ENCODE data around the gene RABEPK. TPM values are rescaled to one million over a fixed set of nuclear protein-coding genes. Genes with fewer than 3 reads are reported as not detected.

The RABEPK gene
- total RNA-seq, 1 experiment from 2014 or later, result 28.1 TPM

DNA sequence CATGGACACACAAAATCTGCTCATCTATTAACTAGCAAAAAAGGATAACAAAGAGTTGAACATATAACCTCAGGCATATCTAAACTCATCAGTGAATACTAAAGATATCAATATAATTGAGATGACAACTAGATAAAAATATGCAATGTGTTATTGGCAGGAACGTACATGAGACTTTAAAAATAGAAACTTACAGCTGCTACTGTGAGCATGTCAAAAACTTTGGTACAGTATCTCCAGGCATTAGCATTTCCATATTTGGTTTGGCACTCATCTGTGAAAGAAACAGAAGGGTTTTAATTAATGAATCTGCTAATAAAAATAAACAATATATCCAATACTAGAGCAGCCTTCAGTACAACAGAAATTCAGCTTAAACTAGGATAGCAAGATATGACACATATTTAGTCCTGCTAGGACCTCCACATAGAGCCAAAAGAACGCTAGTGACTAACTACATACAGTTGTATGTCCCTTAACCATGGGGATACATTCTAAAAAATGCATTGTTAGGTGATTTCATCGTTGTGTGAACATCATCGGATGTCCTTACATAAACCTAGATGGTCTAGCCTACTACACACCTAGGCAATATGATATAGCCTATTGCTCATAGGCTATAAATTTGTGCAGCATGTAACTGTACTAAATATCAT is 46.5 kb upstream of the RABEPK start:
- DNase-seq, result no peak
- TF ChIP-seq, protein P1, sequence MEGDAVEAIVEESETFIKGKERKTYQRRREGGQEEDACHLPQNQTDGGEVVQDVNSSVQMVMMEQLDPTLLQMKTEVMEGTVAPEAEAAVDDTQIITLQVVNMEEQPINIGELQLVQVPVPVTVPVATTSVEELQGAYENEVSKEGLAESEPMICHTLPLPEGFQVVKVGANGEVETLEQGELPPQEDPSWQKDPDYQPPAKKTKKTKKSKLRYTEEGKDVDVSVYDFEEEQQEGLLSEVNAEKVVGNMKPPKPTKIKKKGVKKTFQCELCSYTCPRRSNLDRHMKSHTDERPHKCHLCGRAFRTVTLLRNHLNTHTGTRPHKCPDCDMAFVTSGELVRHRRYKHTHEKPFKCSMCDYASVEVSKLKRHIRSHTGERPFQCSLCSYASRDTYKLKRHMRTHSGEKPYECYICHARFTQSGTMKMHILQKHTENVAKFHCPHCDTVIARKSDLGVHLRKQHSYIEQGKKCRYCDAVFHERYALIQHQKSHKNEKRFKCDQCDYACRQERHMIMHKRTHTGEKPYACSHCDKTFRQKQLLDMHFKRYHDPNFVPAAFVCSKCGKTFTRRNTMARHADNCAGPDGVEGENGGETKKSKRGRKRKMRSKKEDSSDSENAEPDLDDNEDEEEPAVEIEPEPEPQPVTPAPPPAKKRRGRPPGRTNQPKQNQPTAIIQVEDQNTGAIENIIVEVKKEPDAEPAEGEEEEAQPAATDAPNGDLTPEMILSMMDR (IDR thresholded peaks at IDR 0.05; ENCODE audit: insufficient read depth in 1 of 2, low read depth in 1 of 2, low read length in 1 of 2, severe bottlenecking in 1 of 2, unreplicated experiment in 1 of 2), result no peak
- ChIA-PET POLR2A (no interaction called here), CTCF (no interaction called here)
- H3K9me3 Mint-ChIP-seq (ENCODE audit: unreplicated experiment), result no peaks in the 10 kb centered on the region
- no peaks in the 10 kb centered on the region for H3K4me1 Mint-ChIP-seq (ENCODE audit: low read depth, unreplicated experiment)
- no peak overlapping the region for H3K27ac Mint-ChIP-seq (ENCODE audit: unreplicated experiment)
- peaks cover 68% of the 10 kb centered on the region for H3K36me3 Mint-ChIP-seq (ENCODE audit: insufficient read depth, unreplicated experiment)
- no peak overlapping the region for H3K4me3 Mint-ChIP-seq (ENCODE audit: unreplicated experiment)
- no peaks in the 10 kb centered on the region for H3K27me3 Mint-ChIP-seq (ENCODE audit: insufficient read depth, unreplicated experiment)
- Histone ChIP-seq H3K4me1 (no peaks in the 10 kb centered on the region), H3K9me3 (no peaks in the 10 kb centered on the region), H3K27me3 (replicated peaks; ENCODE audit: control insufficient read depth, insufficient read depth, low read length) (no peaks in the 10 kb centered on the region), H3K36me3 (ENCODE audit: control insufficient read depth, insufficient read depth, low read length) (no peaks in the 10 kb centered on the region; the same call in none of the 2 replicates), H3K4me3 (ENCODE audit: low read depth, low read length) (no peak overlapping the region)
- BruUV-seq (replicated peaks), result no TSS peak
- intact Hi-C loops (cut with micrococcal nuclease; ENCODE audit: unreplicated experiment), result no loop called here

DNA sequence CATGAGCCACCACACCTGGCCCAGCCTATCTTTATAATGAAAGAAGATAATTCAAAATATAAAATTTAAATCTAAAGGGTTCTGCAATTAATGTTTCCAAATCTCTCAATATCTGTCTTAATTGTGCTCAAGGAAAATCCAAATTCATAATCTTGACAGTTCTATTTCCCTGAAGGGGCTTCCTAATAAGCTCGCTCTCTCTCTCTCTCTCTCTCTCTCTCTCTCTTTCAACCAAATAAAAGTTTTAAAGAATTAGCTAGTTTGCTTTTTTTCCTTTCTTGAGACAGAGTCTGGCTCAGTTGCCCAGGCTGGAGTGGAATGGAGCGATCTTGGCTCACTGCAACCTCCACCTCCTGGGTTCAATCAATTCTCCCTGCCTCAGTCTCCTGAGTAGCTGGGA is 43.8 kb upstream of the RABEPK start:
- no peaks in the 10 kb centered on the region for H3K27me3 Mint-ChIP-seq (ENCODE audit: insufficient read depth, unreplicated experiment)
- H3K9me3 ChIP-seq, result no peaks in the 10 kb centered on the region
- H3K9me3 Mint-ChIP-seq (ENCODE audit: unreplicated experiment), result no peaks in the 10 kb centered on the region
- TF ChIP-seq, protein P1 (IDR thresholded peaks at IDR 0.05; ENCODE audit: insufficient read depth in 1 of 2, low read depth in 1 of 2, low read length in 1 of 2, severe bottlenecking in 1 of 2, unreplicated experiment in 1 of 2), result no peak
- no TSS peak for BruUV-seq (replicated peaks)
- peaks cover 43% of the 10 kb centered on the region for H3K36me3 Mint-ChIP-seq (ENCODE audit: insufficient read depth, unreplicated experiment)
- H3K27ac Mint-ChIP-seq (ENCODE audit: unreplicated experiment), result no peak overlapping the region
- no peaks in the 10 kb centered on the region for H3K36me3 ChIP-seq (ENCODE audit: control insufficient read depth, insufficient read depth, low read length)
- H3K4me1 ChIP-seq, result no peaks in the 10 kb centered on the region
- DNase-seq, result no peak
- POLR2A ChIA-PET, result no interaction called here
- no peak overlapping the region for H3K4me3 ChIP-seq (ENCODE audit: low read depth, low read length)
- CTCF ChIA-PET, result no interaction called here
- H3K4me1 Mint-ChIP-seq (ENCODE audit: low read depth, unreplicated experiment), result peaks cover 12% of the 10 kb centered on the region
- no peaks in the 10 kb centered on the region for H3K27me3 ChIP-seq (replicated peaks; ENCODE audit: control insufficient read depth, insufficient read depth, low read length)
- intact Hi-C loops (cut with micrococcal nuclease; ENCODE audit: unreplicated experiment), result no loop called here
- no peak overlapping the region for H3K4me3 Mint-ChIP-seq (ENCODE audit: unreplicated experiment)

DNA sequence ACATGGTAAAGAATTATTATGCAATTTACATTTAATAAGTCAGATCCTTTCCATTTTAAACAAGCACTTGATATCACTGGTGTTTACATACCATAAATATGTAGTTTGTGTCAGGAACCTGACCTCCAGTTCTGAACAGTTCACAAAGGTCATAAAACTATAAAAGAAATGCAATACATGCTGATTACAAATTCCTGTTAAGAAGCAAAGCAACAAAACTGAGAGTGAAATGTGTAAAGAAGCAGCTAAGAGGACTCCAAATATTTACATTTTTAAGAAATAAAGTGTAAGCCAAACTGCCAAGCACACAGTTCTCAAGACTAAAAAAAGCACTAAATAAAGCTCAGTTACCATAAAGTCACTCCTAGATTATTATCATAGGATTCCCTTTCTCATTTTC is 39.6 kb upstream of the RABEPK start:
- no peak overlapping the region for H3K4me3 Mint-ChIP-seq (ENCODE audit: unreplicated experiment)
- intact Hi-C loops (cut with micrococcal nuclease; ENCODE audit: unreplicated experiment), result no loop called here
- TF ChIP-seq, protein P1 (IDR thresholded peaks at IDR 0.05; ENCODE audit: insufficient read depth in 1 of 2, low read depth in 1 of 2, low read length in 1 of 2, severe bottlenecking in 1 of 2, unreplicated experiment in 1 of 2), result no peak
- Histone ChIP-seq H3K4me1 (no peaks in the 10 kb centered on the region), H3K36me3 (ENCODE audit: control insufficient read depth, insufficient read depth, low read length) (no peaks in the 10 kb centered on the region), H3K4me3 (ENCODE audit: low read depth, low read length) (no peak overlapping the region), H3K9me3 (no peaks in the 10 kb centered on the region), H3K27me3 (replicated peaks; ENCODE audit: control insufficient read depth, insufficient read depth, low read length) (no peaks in the 10 kb centered on the region)
- H3K9me3 Mint-ChIP-seq (ENCODE audit: unreplicated experiment), result no peaks in the 10 kb centered on the region
- H3K27ac Mint-ChIP-seq (ENCODE audit: unreplicated experiment), result no peak overlapping the region
- BruUV-seq (replicated peaks), result no TSS peak
- DNase-seq, result no peak
- CTCF ChIA-PET, result no interaction called here
- POLR2A ChIA-PET, result no interaction called here
- peaks cover 12% of the 10 kb centered on the region for H3K4me1 Mint-ChIP-seq (ENCODE audit: low read depth, unreplicated experiment)
- peaks cover 19% of the 10 kb centered on the region for H3K36me3 Mint-ChIP-seq (ENCODE audit: insufficient read depth, unreplicated experiment)
- no peaks in the 10 kb centered on the region for H3K27me3 Mint-ChIP-seq (ENCODE audit: insufficient read depth, unreplicated experiment)
